ENCODE data around the gene SOCS3. TPM values are rescaled to one million over a fixed set of nuclear protein-coding genes. Genes with fewer than 3 reads are reported as not detected.

Gene SOCS3
- total and polyA plus RNA-seq, 10 of the 15 experiments (the other 5 are each of a cell fraction or from before 2014, with no cell fraction given): 0.05 to 3.9 (median 1.0) TPM

GRCh38 chr17:78360371-78361224 lies 721 bp upstream of the SOCS3 start (continued):
- TF ChIP-seq E4F1 (IDR thresholded peaks at IDR 0.05; ENCODE audit: borderline replicate concordance, partially characterized antibody): no peak
- no peak for TF ChIP-seq PAX8 (IDR thresholded peaks at IDR 0.05)
- no peak for TF ChIP-seq CEBPB (IDR thresholded peaks at IDR 0.05; ENCODE audit: borderline replicate concordance in 1 of 2, low read depth in 2 of 2, low read length in 2 of 2)
- TF ChIP-seq KLF5 (IDR thresholded peaks at IDR 0.05; ENCODE audit: partially characterized antibody): no peak
- peak; percentile 41 for TF ChIP-seq NKRF (conservative IDR thresholded peaks at IDR 0.05)
- peak; percentile 75 for TF ChIP-seq NBN (IDR thresholded peaks at IDR 0.05)
- TF ChIP-seq STAT1 (conservative IDR thresholded peaks at IDR 0.05): no peak
- no peak for TF ChIP-seq CHD2 (IDR thresholded peaks at IDR 0.05; ENCODE audit: borderline replicate concordance, low read depth, low read length)
- TF ChIP-seq IKZF2 (IDR thresholded peaks at IDR 0.05): peak; percentile 74 to 87
- TF ChIP-seq SMAD1 (IDR thresholded peaks at IDR 0.05; ENCODE audit: low read depth, partially characterized antibody): no peak
- TF ChIP-seq SPI1 (IDR thresholded peaks at IDR 0.05; ENCODE audit: borderline replicate concordance, insufficient read depth, low read depth, low read length): peak; percentile 45; the same call in 1 of the 2 replicates
- TF ChIP-seq MTA2 (IDR thresholded peaks at IDR 0.05; ENCODE audit: low read depth): 0 out of 2 replicates have a peak, but pooled peaks have one; percentile 42
- no peak for TF ChIP-seq MYB (IDR thresholded peaks at IDR 0.05; ENCODE audit: borderline replicate concordance, low read depth, low read length)
- 0 out of 2 replicates have a peak, but pooled peaks have one; percentile 44 for TF ChIP-seq TCF12 (IDR thresholded peaks at IDR 0.05; ENCODE audit: low read depth, low read length)
- peak; percentile 85 for TF ChIP-seq SMARCA5 (IDR thresholded peaks at IDR 0.05)
- no peak for TF ChIP-seq TAF1 (IDR thresholded peaks at IDR 0.05; ENCODE audit: borderline replicate concordance, low read depth, low read length)
- TF ChIP-seq HDGF (IDR thresholded peaks at IDR 0.05): peak; percentile 76; the same call in 1 of the 2 replicates
- no peak for TF ChIP-seq ZBTB11 (CRISPR knock-in tag; IDR thresholded peaks at IDR 0.05)
- TF ChIP-seq TCF3 (IDR thresholded peaks at IDR 0.05; ENCODE audit: borderline replicate concordance, insufficient read depth, low read depth, low read length): peak; percentile 44; the same call in 1 of the 2 replicates
